OCI-LY1 (cell line): ENCODE results near the gene JUN.

Experiments
- CTCF ChIP-seq: fragments of 200-600 bp; sonication (generic), shearing (Covaris generic); IDR thresholded peaks from 2 replicates; pipeline ENCODE4 v1.5.1; 2017; ENCODE audit warnings: mild to moderate bottlenecking, antibody characterized with exemption, low read length, moderate library complexity, mixed read lengths
- EZH2 ChIP-seq: fragments of 200-600 bp; sonication (generic), shearing (Covaris generic); IDR thresholded peaks from 2 replicates; pipeline ENCODE4 v1.8.0; 2017; ENCODE audit warnings: borderline replicate concordance, mixed run types, mild to moderate bottlenecking, antibody characterized with exemption, low read length, moderate library complexity, mixed read lengths

GRCh38 chr1:58764294-58764978, 19.4 kb downstream of the JUN start:
- TF ChIP-seq CTCF = no peak
- TF ChIP-seq EZH2 = no peak
